Mucosa of descending colon (tissue), 3 donors: Measurements from ENCODE around the gene TDRD9. TPM values are rescaled to one million over a fixed set of nuclear protein-coding genes. Genes with fewer than 3 reads are reported as not detected.

Experiments
- ATAC-seq: fragments of 200-7000 bp; cut with Tn5 transposase; one replicate; pipeline ENCODE4 v1.9.1; 2020; ENCODE audit warnings: mild to moderate bottlenecking, moderate library complexity
- DNase-seq, 3 donors: peaks; one replicate each; pipeline ENCODE4 v3.0.0-alpha.2; 2020
- H3K36me3 ChIP-seq: fragments of 200-600 bp; one replicate; pipeline ENCODE4 v1.8.0; 2021; ENCODE audit warnings: low read depth, mild to moderate bottlenecking
- H3K4me1 ChIP-seq: fragments of 200-600 bp; one replicate; pipeline ENCODE4 v1.8.0; 2021; ENCODE audit warnings: low read depth, mild to moderate bottlenecking
- H3K4me3 ChIP-seq: fragments of 200-600 bp; one replicate; pipeline ENCODE4 v1.8.0; 2021; ENCODE audit warnings: mild to moderate bottlenecking
- H3K9me3 ChIP-seq: fragments of 200-600 bp; one replicate; pipeline ENCODE4 v1.8.0; 2021; ENCODE audit warnings: mild to moderate bottlenecking
- CTCF ChIP-seq: fragments of 200-600 bp; IDR thresholded peaks from one replicate; pipeline ENCODE4 v1.8.0; 2022; ENCODE audit warnings: antibody characterized with exemption, mild to moderate bottlenecking
- intact Hi-C, 2 donors: fragments of 100-400 bp; cut with DNase I in 1 of 2; cut with micrococcal nuclease in 1 of 2; formaldehyde crosslinking; loops; one replicate each; pipeline versions ENCODE4 v1.11.0 to v1.11.1; 2022; cut with DNase I, micrococcal nuclease
- total RNA-seq, 3 donors: library from RNA; stranded (reverse); fragmentation: NEBNext Ultra II Directional in 2 of 3; extraction: Animal tissue kit (Norgen Biotek cat#: 25700) in 2 of 3; gene quantifications; one replicate each; pipeline versions ENCODE4 v1.2.1 to v1.2.4, GENCODE V29; 2021 to 2023
- donor health status: DM: no; HTN: no; CAD: no; lungs with moderate emphysema.
- donor health status: DM: no; HTN: no; CAD: no.
- donor health status: DM: no; HTN: yes; CAD: no.

The TDRD9 gene
- total RNA-seq, 3 donors from 2014 or later = 0.39 to 0.98 (median 0.63) TPM

- H3K4me1 ChIP-seq = no peaks in the 10 kb centered on the region
- DNase-seq = no peak
- no peak for TF ChIP-seq CTCF
- peaks cover 3% of the 10 kb centered on the region for H3K9me3 ChIP-seq
- intact Hi-C loops = loop anchor here in 1 of 2 donors (10.0 kb wide), 1 partner anchor 179 kb away; no protein-coding TSS in a partner anchor
- ATAC-seq = no peak
- no peak overlapping the region for H3K4me3 ChIP-seq
- H3K36me3 ChIP-seq = no peaks in the 10 kb centered on the region
These were observed 55.9 kb downstream of the TDRD9 start for GRCh38 chr14:103984196-103984595.

GRCh38 chr14:103989034-103989433 is 60.8 kb downstream of the TDRD9 start:
- ATAC-seq (no peak), DNase-seq (no peak)
- Histone ChIP-seq H3K36me3 (no peaks in the 10 kb centered on the region), H3K4me3 (no peak overlapping the region), H3K4me1 (no peaks in the 10 kb centered on the region), H3K9me3 (peaks cover 3% of the 10 kb centered on the region)
- no peak for TF ChIP-seq CTCF
- intact Hi-C loops = loop anchor here in 1 of 2 donors (10.0 kb wide), 1 partner anchor 184 kb away; no protein-coding TSS in a partner anchor

DNA sequence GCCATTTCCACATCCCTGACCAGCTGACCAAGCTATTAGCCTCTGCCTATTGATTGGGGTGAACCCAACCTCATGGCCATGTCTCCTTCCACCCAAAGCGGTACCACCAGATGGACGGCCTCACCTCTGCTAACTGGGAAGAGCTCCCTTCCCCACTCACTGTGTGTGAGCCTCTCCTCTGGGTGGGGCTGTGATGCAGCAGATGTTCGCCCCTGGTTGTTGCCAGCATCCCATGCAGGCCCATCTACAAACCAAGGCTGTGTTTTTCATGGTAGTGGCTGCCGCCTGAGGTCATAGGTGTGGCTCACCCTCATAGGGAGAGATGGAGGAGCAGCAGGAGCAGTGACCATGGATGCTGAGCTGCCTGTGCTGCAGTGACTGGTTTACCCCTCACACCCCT is 61.7 kb downstream of the TDRD9 start:
- Histone ChIP-seq H3K4me3 (no peak overlapping the region), H3K9me3 (peaks cover 3% of the 10 kb centered on the region), H3K4me1 (no peaks in the 10 kb centered on the region), H3K36me3 (no peaks in the 10 kb centered on the region)
- intact Hi-C loops = loop anchor here in 1 of 2 donors (10.0 kb wide), 1 partner anchor 185 kb away; no protein-coding TSS in a partner anchor
- ATAC-seq (no peak), DNase-seq (no peak)
- TF ChIP-seq CTCF = no peak

DNA sequence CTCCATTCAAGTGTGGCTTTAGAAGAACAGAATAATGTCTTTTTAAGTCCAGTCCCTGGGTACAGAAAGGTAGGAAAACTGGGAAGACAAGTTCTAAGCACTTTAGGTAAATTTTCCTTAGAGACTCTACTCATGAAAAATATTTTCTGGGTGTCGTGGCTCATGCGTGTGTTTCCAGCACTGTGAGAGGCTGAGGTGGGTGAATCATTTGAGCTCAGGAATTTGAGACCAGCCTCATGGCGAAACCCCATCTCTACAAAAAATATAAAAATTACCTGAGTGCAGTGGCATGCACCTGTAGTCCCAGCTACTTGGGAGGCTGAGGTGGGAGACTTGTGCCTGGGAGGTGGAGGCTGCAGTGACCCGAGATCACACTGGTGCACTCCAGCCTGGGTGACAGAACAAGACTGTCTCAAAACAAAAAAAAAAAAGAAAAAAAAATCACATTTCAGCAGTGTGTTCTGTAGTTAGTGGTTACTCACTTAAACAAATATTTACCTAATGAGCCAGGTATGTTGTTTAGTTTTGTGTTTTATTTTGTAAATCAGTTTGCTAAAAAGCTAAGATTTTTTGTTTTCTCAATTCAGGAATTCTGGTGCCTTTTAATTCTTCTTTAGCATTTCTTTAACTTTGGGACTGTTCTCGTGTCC is 66.4 kb downstream of the TDRD9 start:
- Histone ChIP-seq H3K4me3 (no peak overlapping the region), H3K4me1 (no peaks in the 10 kb centered on the region), H3K36me3 (no peaks in the 10 kb centered on the region), H3K9me3 (no peaks in the 10 kb centered on the region)
- intact Hi-C loops = no loop called here
- no peak for TF ChIP-seq CTCF
- no peak for DNase-seq
- no peak for ATAC-seq

GRCh38 chr14:103995876-103996275 is 67.6 kb downstream of the TDRD9 start:
- ATAC-seq (no peak), DNase-seq (no peak)
- intact Hi-C loops = no loop called here
- no peak for TF ChIP-seq CTCF
- H3K36me3 ChIP-seq = no peaks in the 10 kb centered on the region
- H3K4me1 ChIP-seq = no peaks in the 10 kb centered on the region
- no peak overlapping the region for H3K4me3 ChIP-seq
- no peaks in the 10 kb centered on the region for H3K9me3 ChIP-seq
